ENCODE measurements around the gene ST6GALNAC1. TPM values are rescaled to one million over a fixed set of nuclear protein-coding genes. Genes with fewer than 3 reads are reported as not detected.
A peak's percentile ranks its signal among the peaks of the same experiment; 100 is the strongest.

ST6GALNAC1 gene
- total and polyA plus RNA-seq, 12 donors = 0.25 to 0.88 (median 0.47) TPM; not detected in 7

DNA sequence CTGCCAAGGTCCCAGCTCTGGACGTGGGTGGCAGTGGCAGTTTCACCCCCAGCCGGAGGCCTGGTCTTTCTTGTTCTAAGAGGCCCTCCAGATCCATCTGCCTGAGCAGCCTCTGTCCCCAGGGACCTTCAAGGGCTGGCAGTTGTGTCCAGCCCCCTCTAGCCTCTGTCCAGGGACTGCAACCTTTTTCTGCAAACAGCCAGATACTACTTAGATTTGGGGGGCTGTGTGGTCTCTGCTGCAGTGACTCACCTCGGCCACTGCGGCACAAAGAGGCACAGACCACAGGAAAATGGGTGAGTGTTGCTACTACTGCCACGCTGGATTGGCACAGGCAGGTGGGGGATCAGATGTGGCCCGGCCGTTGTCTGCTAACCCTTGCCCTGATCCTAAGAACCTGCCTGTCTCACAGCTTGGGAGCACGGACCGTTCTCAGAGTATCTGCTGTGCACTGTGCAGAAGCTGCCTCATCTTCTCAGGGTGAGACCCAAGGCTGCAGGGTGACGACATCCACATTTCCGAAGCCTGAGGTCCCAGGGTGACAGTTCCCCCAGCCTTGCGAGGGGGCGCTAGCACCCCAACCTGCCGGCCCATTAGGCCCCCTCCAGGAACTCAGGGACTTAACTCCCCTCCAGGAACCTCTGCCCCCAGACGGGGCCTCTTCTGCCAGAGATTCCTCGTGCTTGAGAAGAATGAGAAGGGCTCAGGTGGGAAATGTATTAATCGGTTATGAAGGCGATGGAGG, 39.6 kb upstream of the ST6GALNAC1 start:
- Histone ChIP-seq H3K4me3 (no peak overlapping the region), H3K27me3 (no peaks in the 10 kb centered on the region), H3K9me3 (replicated peaks in 1 of 3) (no peaks in the 10 kb centered on the region), H3K4me1 (replicated peaks in 1 of 2) (peaks cover 8 to 48% of the 10 kb centered on the region in 2 donors), H3K36me3 (replicated peaks in 1 of 2) (peaks cover 0 to 45% of the 10 kb centered on the region in 2 donors), H3K27ac (peak overlapping the region in 1 of 5 donors; percentile 34)
- intact Hi-C loops (cut with DNase I) = no loop called here
- DNase-seq = no peak
- 61 to 68% (median 66%) methylated on average over 14 to 18 of the region's 18 CpGs for WGBS, 4 donors
- no peak for TF ChIP-seq POLR2A (IDR thresholded peaks at IDR 0.05)
- TF ChIP-seq, protein P1, sequence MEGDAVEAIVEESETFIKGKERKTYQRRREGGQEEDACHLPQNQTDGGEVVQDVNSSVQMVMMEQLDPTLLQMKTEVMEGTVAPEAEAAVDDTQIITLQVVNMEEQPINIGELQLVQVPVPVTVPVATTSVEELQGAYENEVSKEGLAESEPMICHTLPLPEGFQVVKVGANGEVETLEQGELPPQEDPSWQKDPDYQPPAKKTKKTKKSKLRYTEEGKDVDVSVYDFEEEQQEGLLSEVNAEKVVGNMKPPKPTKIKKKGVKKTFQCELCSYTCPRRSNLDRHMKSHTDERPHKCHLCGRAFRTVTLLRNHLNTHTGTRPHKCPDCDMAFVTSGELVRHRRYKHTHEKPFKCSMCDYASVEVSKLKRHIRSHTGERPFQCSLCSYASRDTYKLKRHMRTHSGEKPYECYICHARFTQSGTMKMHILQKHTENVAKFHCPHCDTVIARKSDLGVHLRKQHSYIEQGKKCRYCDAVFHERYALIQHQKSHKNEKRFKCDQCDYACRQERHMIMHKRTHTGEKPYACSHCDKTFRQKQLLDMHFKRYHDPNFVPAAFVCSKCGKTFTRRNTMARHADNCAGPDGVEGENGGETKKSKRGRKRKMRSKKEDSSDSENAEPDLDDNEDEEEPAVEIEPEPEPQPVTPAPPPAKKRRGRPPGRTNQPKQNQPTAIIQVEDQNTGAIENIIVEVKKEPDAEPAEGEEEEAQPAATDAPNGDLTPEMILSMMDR (IDR thresholded peaks at IDR 0.05) = no peak

DNA sequence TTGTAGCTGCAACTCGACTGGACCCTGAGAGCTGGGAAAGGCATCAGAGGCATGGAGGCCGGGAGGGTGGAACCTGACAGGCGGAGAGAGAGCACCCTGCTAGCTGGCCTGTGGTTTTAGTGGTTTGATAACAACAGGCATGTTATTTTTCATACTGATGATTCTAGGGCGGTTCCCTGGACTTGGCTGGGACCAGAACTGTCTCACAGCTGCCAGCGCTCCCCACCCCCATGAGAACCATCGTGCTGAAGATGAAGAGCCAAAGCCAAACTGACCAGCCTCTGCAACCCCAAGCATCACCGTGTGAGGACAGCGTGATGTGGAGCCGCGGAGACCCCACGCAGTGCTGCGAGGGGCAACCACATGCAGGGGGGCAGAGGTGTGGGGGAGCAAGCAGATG, 38.7 kb upstream of the ST6GALNAC1 start:
- Histone ChIP-seq H3K9me3 (replicated peaks in 1 of 3) (no peaks in the 10 kb centered on the region), H3K36me3 (replicated peaks in 1 of 2) (peaks cover 0 to 48% of the 10 kb centered on the region in 2 donors), H3K4me1 (replicated peaks in 1 of 2) (peaks cover 0 to 39% of the 10 kb centered on the region in 2 donors), H3K27ac (peak overlapping the region in 2 of 5 donors; percentile 34 to 52), H3K27me3 (no peaks in the 10 kb centered on the region), H3K4me3 (no peak overlapping the region)
- no peak for DNase-seq
- intact Hi-C loops (cut with DNase I) = no loop called here
- 66 to 74% (median 73%) methylated on average over 12 of the region's 12 CpGs for WGBS, 4 donors
- TF ChIP-seq, protein P1 (IDR thresholded peaks at IDR 0.05) = no peak
- no peak for TF ChIP-seq POLR2A (IDR thresholded peaks at IDR 0.05)

GRCh38 chr17:76681222-76682137, 37.9 kb upstream of the ST6GALNAC1 start:
- Histone ChIP-seq H3K9me3 (replicated peaks in 1 of 3) (no peaks in the 10 kb centered on the region), H3K4me1 (replicated peaks in 1 of 2) (peaks cover 0 to 36% of the 10 kb centered on the region in 2 donors), H3K4me3 (no peak overlapping the region), H3K36me3 (replicated peaks in 1 of 2) (peaks cover 0 to 48% of the 10 kb centered on the region in 2 donors), H3K27ac (peak overlapping the region in 2 of 5 donors; percentile 18 to 52), H3K27me3 (no peaks in the 10 kb centered on the region)
- intact Hi-C loops (cut with DNase I) = no loop called here
- no peak for TF ChIP-seq POLR2A (IDR thresholded peaks at IDR 0.05)
- TF ChIP-seq, protein P1 (IDR thresholded peaks at IDR 0.05) = peak; percentile 57 to 80 (median 72)
- WGBS, 4 donors = 61 to 75% (median 65%) methylated on average over 14 to 16 of the region's 16 CpGs
- peak; percentile 63 to 92 (median 81) for DNase-seq

- TF ChIP-seq, protein P1 (IDR thresholded peaks at IDR 0.05) = no peak
- TF ChIP-seq POLR2A (IDR thresholded peaks at IDR 0.05) = no peak
- H3K4me1 ChIP-seq (replicated peaks in 1 of 2) = peaks cover 0 to 26% of the 10 kb centered on the region in 2 donors
- WGBS, 4 donors = 56 to 81% (median 71%) methylated on average over 1 of the region's 1 CpG
- DNase-seq = no peak
- no peaks in the 10 kb centered on the region for H3K27me3 ChIP-seq
- no peaks in the 10 kb centered on the region for H3K9me3 ChIP-seq (replicated peaks in 1 of 3)
- intact Hi-C loops (cut with DNase I) = loop anchor here in 1 of 2 donors (5.0 kb wide), 1 partner anchor 38 kb away; no protein-coding TSS in a partner anchor
- H3K36me3 ChIP-seq (replicated peaks in 1 of 2) = peaks cover 0 to 40% of the 10 kb centered on the region in 2 donors
- H3K27ac ChIP-seq = no peak overlapping the region
- no peak overlapping the region for H3K4me3 ChIP-seq
Observed at GRCh38 chr17:76679239-76679638, 35.7 kb upstream of the ST6GALNAC1 start.

All from adrenal gland (tissue), 12 donors.